GM23338 (cell line): ENCODE data around the gene ZFHX2.

Experiments used
- CREB1 ChIP-seq: fragments of 250-450 bp; sonication (Bioruptor Pico); IDR thresholded peaks from 2 replicates; pipeline ENCODE4 v1.5.0; 2020; ENCODE audit warnings: low read depth, mild to moderate bottlenecking, moderate library complexity
- CTCF ChIP-seq, 2 experiments: fragments of 200-600 bp in 1 of 2; sonication (generic) in 1 of 2; conservative IDR thresholded peaks; 2 replicates each; pipeline versions ENCODE4 v1.5.1 to v1.6.1; 2016 to 2017; ENCODE audit warnings: antibody characterized with exemption in 2 of 2, low read depth in 2 of 2, mild to moderate bottlenecking in 2 of 2, moderate library complexity in 1 of 2
- ETS1 ChIP-seq: IDR thresholded peaks from 2 replicates; pipeline ENCODE4 v1.6.1; 2016; ENCODE audit warnings: antibody characterized with exemption
- EZH2 ChIP-seq: fragments of 200-600 bp; sonication (generic); IDR thresholded peaks from one replicate; pipeline ENCODE4 v1.8.0; 2017; ENCODE audit warnings: antibody characterized with exemption, mild to moderate bottlenecking, low read depth; ENCODE audit not compliant: unreplicated experiment
- EZH2phosphoT487 ChIP-seq: fragments of 200-600 bp; sonication (generic); IDR thresholded peaks from one replicate; pipeline ENCODE4 v1.8.1; 2018; ENCODE audit warnings: antibody characterized with exemption; ENCODE audit not compliant: unreplicated experiment
- JUNB ChIP-seq: IDR thresholded peaks from one replicate; pipeline ENCODE4 v1.6.1; 2016; ENCODE audit warnings: antibody characterized with exemption; ENCODE audit not compliant: unreplicated experiment
- NANOG ChIP-seq: IDR thresholded peaks from 2 replicates; pipeline ENCODE4 v1.6.1; 2016; ENCODE audit warnings: antibody characterized with exemption, borderline replicate concordance
- POLR2AphosphoS5 ChIP-seq: IDR thresholded peaks from 2 replicates; pipeline ENCODE4 v1.6.1; 2016; ENCODE audit warnings: antibody characterized with exemption, low read depth
- REST ChIP-seq: IDR thresholded peaks from one replicate; pipeline ENCODE4 v1.6.1; 2018; ENCODE audit warnings: antibody characterized with exemption; ENCODE audit not compliant: unreplicated experiment
- STAT1 ChIP-seq: IDR thresholded peaks from one replicate; pipeline ENCODE4 v1.6.1; 2016; ENCODE audit warnings: antibody characterized with exemption; ENCODE audit not compliant: unreplicated experiment
- ZNF114 ChIP-seq: fragments of 250-450 bp; sonication (Bioruptor Pico); IDR thresholded peaks from 2 replicates; pipeline ENCODE4 v1.5.0; 2020; ENCODE audit warnings: mild to moderate bottlenecking, moderate library complexity
- ZNF462 ChIP-seq: fragments of 250-450 bp; sonication (Bioruptor Pico); IDR thresholded peaks from 2 replicates; pipeline ENCODE4 v1.5.0; 2020; ENCODE audit warnings: mild to moderate bottlenecking, moderate library complexity

- TF ChIP-seq CTCF (conservative IDR thresholded peaks at IDR 0.05; ENCODE audit: low read depth in 2 of 2) = no peak
- no peak for TF ChIP-seq POLR2AphosphoS5
- TF ChIP-seq EZH2phosphoT487 = no peak
- TF ChIP-seq REST = no peak
- no peak for TF ChIP-seq ZNF114 (CRISPR knock-in tag)
- TF ChIP-seq EZH2 = no peak
- no peak for TF ChIP-seq NANOG
- TF ChIP-seq STAT1 = no peak
- TF ChIP-seq CREB1 (CRISPR knock-in tag) = no peak
- no peak for TF ChIP-seq ETS1
- TF ChIP-seq JUNB = no peak
- TF ChIP-seq ZNF462 (CRISPR knock-in tag) = no peak
Measured at GRCh38 chr14:23557521-23557920, 6.0 kb upstream of the ZFHX2 start.
